Skeletal muscle tissue (tissue), 4 donors: Measurements from ENCODE around the gene DENND5B. TPM values are rescaled to one million over a fixed set of nuclear protein-coding genes. Genes with fewer than 3 reads are reported as not detected.

Experiments used
- H3K27ac ChIP-seq: one replicate; pipeline ENCODE4 v1.7.0; 2013; ENCODE audit warnings: mild to moderate bottlenecking, low read depth, low read length, inconsistent platforms
- H3K27me3 ChIP-seq, 3 donors: one replicate each; pipeline ENCODE4 v1.7.0; 2013; ENCODE audit warnings: low read length in 3 of 3; ENCODE audit not compliant: control insufficient read depth in 3 of 3, insufficient read depth in 3 of 3
- H3K36me3 ChIP-seq, 3 donors: one replicate each; pipeline ENCODE4 v1.7.0; 2013; ENCODE audit warnings: low read length in 3 of 3; ENCODE audit not compliant: control insufficient read depth in 3 of 3, insufficient read depth in 3 of 3
- H3K4me1 ChIP-seq, 3 donors: one replicate each; pipeline ENCODE4 v1.7.0; 2013; ENCODE audit warnings: low read length in 3 of 3, mild to moderate bottlenecking in 3 of 3; ENCODE audit not compliant: control insufficient read depth in 3 of 3, insufficient read depth in 3 of 3
- H3K4me3 ChIP-seq, 3 donors: one replicate each; pipeline ENCODE4 v1.7.0; 2013; ENCODE audit warnings: low read length in 3 of 3
- H3K9ac ChIP-seq, 3 donors: one replicate each; pipeline ENCODE4 v1.7.0; 2013; ENCODE audit warnings: low read length in 3 of 3, mild to moderate bottlenecking in 3 of 3, moderate library complexity in 2 of 3, low read depth in 1 of 3
- H3K9me3 ChIP-seq, 3 donors: one replicate each; pipeline ENCODE4 v1.7.0; 2013; ENCODE audit warnings: low read length in 3 of 3; ENCODE audit not compliant: control insufficient read depth in 3 of 3
- total RNA-seq: library from RNA; depleted of rRNA; stranded (reverse); fragments of >200 nt; gene quantifications from one replicate; pipeline ENCODE4 v1.2.3, GENCODE V29; 2014
- donor health status: Osteomylitis.

Gene DENND5B
- total RNA-seq, 1 donor from 2014 or later, result 29.2 TPM

GRCh38 chr12:31527083-31527482 lies 63.9 kb downstream of the DENND5B start:
- peak overlapping the region in 1 of 3 donors; percentile 50 for H3K9ac ChIP-seq
- H3K27me3 ChIP-seq, result no peaks in the 10 kb centered on the region
- peak overlapping the region; percentile 39 for H3K27ac ChIP-seq
- no peaks in the 10 kb centered on the region for H3K36me3 ChIP-seq
- peak overlapping the region in 1 of 3 donors; percentile 39 for H3K4me3 ChIP-seq
- H3K4me1 ChIP-seq, result peaks cover 9 to 18% (median 15%) of the 10 kb centered on the region in 3 donors
- no peaks in the 10 kb centered on the region for H3K9me3 ChIP-seq

DNA sequence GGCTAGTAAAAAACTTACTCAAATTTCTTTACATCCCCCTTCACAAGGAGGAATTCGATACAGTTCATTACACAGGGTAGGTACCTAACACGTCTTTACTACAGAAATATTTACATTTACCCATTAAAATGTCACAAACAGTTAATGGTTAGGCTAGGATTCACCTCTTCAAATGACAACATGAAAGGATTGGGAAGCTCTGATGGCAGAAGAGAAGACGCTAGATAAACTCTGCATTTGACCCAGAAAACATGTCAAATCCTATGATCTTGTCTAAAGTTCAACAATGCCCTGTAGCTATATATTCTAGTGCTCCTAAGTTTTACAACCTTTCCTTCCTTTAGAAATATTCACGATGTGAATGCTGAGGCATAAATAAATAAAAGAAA lies 64.8 kb downstream of the DENND5B start:
- Histone ChIP-seq H3K9ac (no peak overlapping the region), H3K27me3 (no peaks in the 10 kb centered on the region), H3K9me3 (no peaks in the 10 kb centered on the region), H3K27ac (peak overlapping the region; percentile 39), H3K36me3 (no peaks in the 10 kb centered on the region), H3K4me1 (peaks cover 9 to 19% (median 18%) of the 10 kb centered on the region in 3 donors), H3K4me3 (no peak overlapping the region)

DNA sequence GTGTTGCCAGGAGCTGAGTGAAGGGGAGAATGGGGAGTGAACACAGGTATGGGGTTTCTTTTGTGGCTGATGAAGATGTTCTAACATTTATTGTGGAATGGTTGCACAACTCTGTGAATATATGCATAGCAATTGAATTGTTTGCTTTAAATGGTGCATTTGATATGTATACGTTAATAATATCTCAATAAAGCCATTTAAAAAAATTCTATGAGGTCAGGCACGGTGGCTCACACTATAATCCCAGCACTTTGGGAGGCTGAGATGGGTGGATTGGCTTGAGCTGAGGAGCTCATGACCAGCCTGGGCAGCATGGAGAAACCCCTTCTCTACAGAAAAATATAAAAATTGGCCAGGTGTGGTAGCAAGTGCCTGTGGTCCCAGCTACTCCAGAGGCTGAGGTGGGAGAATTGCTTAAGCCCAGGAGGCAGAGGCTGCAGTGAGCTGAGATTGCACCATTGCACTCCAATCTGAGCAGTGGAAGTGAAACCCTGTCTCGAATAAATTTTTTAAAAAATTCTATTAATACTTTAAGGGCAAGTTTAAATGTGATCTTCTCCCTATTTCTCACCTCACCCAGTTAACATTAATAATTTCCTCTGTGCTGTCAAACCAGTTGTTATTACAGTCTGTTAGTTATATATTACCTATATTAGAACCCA lies 65.3 kb downstream of the DENND5B start:
- peaks cover 9 to 19% (median 18%) of the 10 kb centered on the region in 3 donors for H3K4me1 ChIP-seq
- no peaks in the 10 kb centered on the region for H3K27me3 ChIP-seq
- no peak overlapping the region for H3K9ac ChIP-seq
- H3K4me3 ChIP-seq, result no peak overlapping the region
- H3K36me3 ChIP-seq, result no peaks in the 10 kb centered on the region
- no peak overlapping the region for H3K27ac ChIP-seq
- no peaks in the 10 kb centered on the region for H3K9me3 ChIP-seq

- no peaks in the 10 kb centered on the region for H3K36me3 ChIP-seq
- no peaks in the 10 kb centered on the region for H3K27me3 ChIP-seq
- H3K4me1 ChIP-seq, result peaks cover 9 to 19% (median 18%) of the 10 kb centered on the region in 3 donors
- no peak overlapping the region for H3K27ac ChIP-seq
- no peak overlapping the region for H3K4me3 ChIP-seq
- no peaks in the 10 kb centered on the region for H3K9me3 ChIP-seq
- H3K9ac ChIP-seq, result no peak overlapping the region
Observed at GRCh38 chr12:31524791-31525495, 66.0 kb downstream of the DENND5B start.

- Histone ChIP-seq H3K27me3 (no peaks in the 10 kb centered on the region), H3K4me1 (peaks cover 18 to 30% (median 22%) of the 10 kb centered on the region in 3 donors), H3K9me3 (no peaks in the 10 kb centered on the region), H3K36me3 (no peaks in the 10 kb centered on the region), H3K9ac (no peak overlapping the region), H3K27ac (no peak overlapping the region), H3K4me3 (no peak overlapping the region)
Observed at GRCh38 chr12:31523306-31523705, 67.6 kb downstream of the DENND5B start.

GRCh38 chr12:31522607-31523006 lies 68.3 kb downstream of the DENND5B start:
- H3K27ac ChIP-seq, result no peak overlapping the region
- H3K9me3 ChIP-seq, result no peaks in the 10 kb centered on the region
- no peaks in the 10 kb centered on the region for H3K36me3 ChIP-seq
- no peak overlapping the region for H3K9ac ChIP-seq
- H3K4me3 ChIP-seq, result no peak overlapping the region
- H3K4me1 ChIP-seq, result peaks cover 23 to 37% (median 25%) of the 10 kb centered on the region in 3 donors
- H3K27me3 ChIP-seq, result no peaks in the 10 kb centered on the region

GRCh38 chr12:31521964-31522363 lies 69.0 kb downstream of the DENND5B start:
- H3K9me3 ChIP-seq, result no peaks in the 10 kb centered on the region
- H3K27ac ChIP-seq, result no peak overlapping the region
- H3K4me3 ChIP-seq, result no peak overlapping the region
- H3K27me3 ChIP-seq, result no peaks in the 10 kb centered on the region
- no peaks in the 10 kb centered on the region for H3K36me3 ChIP-seq
- H3K9ac ChIP-seq, result no peak overlapping the region
- peaks cover 22 to 39% (median 22%) of the 10 kb centered on the region in 3 donors for H3K4me1 ChIP-seq

DNA sequence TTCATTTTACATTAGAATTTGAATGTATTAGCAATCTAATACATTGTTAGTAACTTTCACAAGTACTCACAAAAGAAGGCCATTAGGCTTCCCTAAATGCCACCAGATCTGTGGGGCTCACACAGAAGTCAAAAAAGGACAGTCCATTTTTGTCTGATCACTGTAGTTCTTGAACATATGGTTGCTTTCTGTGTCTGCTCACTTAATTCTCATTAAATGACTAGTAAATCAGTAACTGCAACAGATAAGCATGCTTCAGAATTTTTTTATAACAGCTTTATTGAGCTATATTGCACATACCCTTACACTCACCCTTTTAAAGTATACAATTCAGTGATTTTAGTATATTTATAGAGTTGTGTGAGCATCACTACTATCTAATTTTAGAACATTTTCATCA lies 71.4 kb downstream of the DENND5B start:
- H3K27me3 ChIP-seq, result no peaks in the 10 kb centered on the region
- no peak overlapping the region for H3K27ac ChIP-seq
- H3K9ac ChIP-seq, result no peak overlapping the region
- no peaks in the 10 kb centered on the region for H3K36me3 ChIP-seq
- no peak overlapping the region for H3K4me3 ChIP-seq
- no peaks in the 10 kb centered on the region for H3K9me3 ChIP-seq
- peaks cover 17 to 34% (median 22%) of the 10 kb centered on the region in 3 donors for H3K4me1 ChIP-seq

GRCh38 chr12:31518680-31519227 lies 72.2 kb downstream of the DENND5B start:
- H3K4me1 ChIP-seq, result peaks cover 16 to 34% (median 22%) of the 10 kb centered on the region in 3 donors
- H3K27me3 ChIP-seq, result no peaks in the 10 kb centered on the region
- no peak overlapping the region for H3K27ac ChIP-seq
- no peak overlapping the region for H3K4me3 ChIP-seq
- no peaks in the 10 kb centered on the region for H3K9me3 ChIP-seq
- H3K9ac ChIP-seq, result no peak overlapping the region
- no peaks in the 10 kb centered on the region for H3K36me3 ChIP-seq

GRCh38 chr12:31517994-31518393 lies 72.9 kb downstream of the DENND5B start:
- H3K27ac ChIP-seq, result no peak overlapping the region
- peaks cover 16 to 31% (median 22%) of the 10 kb centered on the region in 3 donors for H3K4me1 ChIP-seq
- no peaks in the 10 kb centered on the region for H3K9me3 ChIP-seq
- H3K36me3 ChIP-seq, result no peaks in the 10 kb centered on the region
- no peak overlapping the region for H3K4me3 ChIP-seq
- peak overlapping the region in 1 of 3 donors; percentile 34 for H3K9ac ChIP-seq
- no peaks in the 10 kb centered on the region for H3K27me3 ChIP-seq
